ENCODE data around the gene NCEH1.

- TF ChIP-seq CTCF (IDR thresholded peaks at IDR 0.05): no peak
- no peak for TF ChIP-seq POLR2A (IDR thresholded peaks at IDR 0.05)
These were observed 12.2 kb downstream of the NCEH1 start for GRCh38 chr3:172698631-172699030.
